Suprapubic skin (tissue), 4 donors: ENCODE measurements around the gene TRIO. TPM values are rescaled to one million over a fixed set of nuclear protein-coding genes. Genes with fewer than 3 reads are reported as not detected.

ENCODE experiments used
- DNase-seq, 2 donors: peaks; one replicate each; pipeline ENCODE4 v3.0.0-alpha.2; 2019; ENCODE audit warnings: low spot score in 2 of 2
- H3K27ac ChIP-seq: fragments of 200-600 bp; sonication (generic); one replicate; pipeline ENCODE4 v1.5.1; 2019
- H3K27me3 ChIP-seq: fragments of 200-600 bp; sonication (generic); one replicate; pipeline ENCODE4 v1.5.1; 2019
- H3K36me3 ChIP-seq: fragments of 200-600 bp; sonication (generic); one replicate; pipeline ENCODE4 v1.5.1; 2019
- H3K4me1 ChIP-seq: fragments of 200-600 bp; sonication (generic); one replicate; pipeline ENCODE4 v1.5.1; 2019
- H3K4me3 ChIP-seq: fragments of 200-600 bp; sonication (generic); one replicate; pipeline ENCODE4 v1.5.1; 2019; ENCODE audit warnings: mild to moderate bottlenecking
- H3K9me3 ChIP-seq: fragments of 200-600 bp; sonication (generic); one replicate; pipeline ENCODE4 v1.5.1; 2019
- CTCF ChIP-seq, 2 donors: fragments of 200-600 bp in 1 of 2; fragments of 450-650 bp in 1 of 2; sonication (generic) in 1 of 2; IDR thresholded peaks; one replicate each; pipeline ENCODE4 v1.5.1; 2016 to 2019; ENCODE audit warnings: antibody characterized with exemption in 2 of 2, mild to moderate bottlenecking in 1 of 2, moderate library complexity in 1 of 2
- EP300 ChIP-seq: sonication (generic); formaldehyde crosslinking; IDR thresholded peaks from one replicate; pipeline ENCODE4 v1.6.1; 2017; ENCODE audit warnings: antibody characterized with exemption
- POLR2A ChIP-seq, 2 donors: fragments of 450-650 bp; IDR thresholded peaks; one replicate each; pipeline ENCODE4 v1.6.1; 2017; ENCODE audit warnings: antibody characterized with exemption in 2 of 2, mild to moderate bottlenecking in 2 of 2, moderate library complexity in 2 of 2
- POLR2AphosphoS5 ChIP-seq, 3 donors: sonication (generic); formaldehyde crosslinking; IDR thresholded peaks; one replicate each; pipeline ENCODE4 v1.6.1; 2017; ENCODE audit warnings: antibody characterized with exemption in 3 of 3
- WGBS: methylation state at CpG from one replicate; pipeline ENCODE4 v1.1.5; 2018; 5-methylcytosine and 5-hydroxymethylcytosine counted together
- total RNA-seq, 4 donors: library from RNA; depleted of rRNA; stranded (reverse); fragments of >200 nt; gene quantifications; one replicate each; pipeline ENCODE4 v1.1.0, GENCODE V29; 2016

The TRIO gene
- total RNA-seq, 4 donors from 2014 or later: 62.7 to 159 (median 70.4) TPM

GRCh38 chr5:14417792-14418765 lies 274.9 kb downstream of the TRIO start:
- H3K27ac ChIP-seq: no peak overlapping the region

GRCh38 chr5:14419686-14420085 lies 276.5 kb downstream of the TRIO start:
- peaks cover 66% of the 10 kb centered on the region for H3K36me3 ChIP-seq
- WGBS: 98% methylated on average over 12 of the region's 12 CpGs

More at GRCh38 chr5:14417792-14418765, 274.9 kb downstream of the TRIO start:
- no peak overlapping the region for H3K4me3 ChIP-seq
- peaks cover 3% of the 10 kb centered on the region for H3K4me1 ChIP-seq
- WGBS: 89% methylated on average over 17 of the region's 17 CpGs
- H3K27me3 ChIP-seq: no peaks in the 10 kb centered on the region
- H3K36me3 ChIP-seq: peaks cover 75% of the 10 kb centered on the region
- no peak for TF ChIP-seq EP300
- TF ChIP-seq CTCF (IDR thresholded peaks at IDR 0.05): no peak
- no peak for TF ChIP-seq POLR2AphosphoS5 (IDR thresholded peaks at IDR 0.05)
- no peak for TF ChIP-seq POLR2A (IDR thresholded peaks at IDR 0.05)
- DNase-seq: no peak
- no peaks in the 10 kb centered on the region for H3K9me3 ChIP-seq

DNA sequence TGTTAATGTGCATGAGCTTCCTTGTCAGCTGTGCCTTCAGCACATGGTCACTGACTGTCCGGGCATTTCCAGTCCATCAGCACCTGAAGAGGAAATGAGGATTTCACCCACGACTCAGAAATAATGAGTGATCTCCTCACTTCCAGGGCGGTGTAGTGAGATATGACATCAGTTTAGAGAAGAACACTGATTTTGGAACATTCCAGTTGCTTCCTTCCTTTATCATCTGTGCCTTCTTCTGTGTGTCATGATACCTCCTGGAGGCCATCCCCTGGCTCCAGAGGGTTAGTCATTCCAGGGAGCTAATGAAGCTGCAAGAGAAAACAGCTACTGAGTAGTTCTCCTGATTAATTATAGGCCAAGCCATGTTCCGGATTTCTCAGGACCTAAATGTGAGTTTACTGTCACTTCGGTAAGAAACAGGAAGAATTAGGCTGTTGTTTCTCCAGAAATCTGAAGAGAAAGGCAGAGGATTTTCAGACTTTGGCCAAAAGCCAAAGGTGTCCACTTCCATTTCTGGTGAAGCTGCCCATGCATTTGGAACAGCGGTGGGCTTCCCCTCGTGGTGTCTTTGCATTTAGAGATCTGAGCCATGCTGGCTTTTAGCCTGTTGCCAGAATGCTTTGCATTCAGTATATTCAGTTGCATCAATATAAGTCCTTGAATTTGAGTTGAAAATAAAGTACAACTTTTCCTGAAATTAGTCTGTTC lies 277.1 kb downstream of the TRIO start:
- TF ChIP-seq CTCF (IDR thresholded peaks at IDR 0.05): no peak
- TF ChIP-seq POLR2AphosphoS5 (IDR thresholded peaks at IDR 0.05): no peak
- TF ChIP-seq EP300: no peak
- TF ChIP-seq POLR2A (IDR thresholded peaks at IDR 0.05): no peak
- Histone ChIP-seq H3K27me3 (no peaks in the 10 kb centered on the region), H3K27ac (no peak overlapping the region), H3K9me3 (no peaks in the 10 kb centered on the region), H3K36me3 (peaks cover 60% of the 10 kb centered on the region), H3K4me3 (no peak overlapping the region), H3K4me1 (peaks cover 3% of the 10 kb centered on the region)
- no peak for DNase-seq
- WGBS: 84% methylated on average over 7 of the region's 7 CpGs

More at GRCh38 chr5:14419686-14420085, 276.5 kb downstream of the TRIO start:
- H3K27ac ChIP-seq: no peak overlapping the region
- H3K4me1 ChIP-seq: peaks cover 3% of the 10 kb centered on the region
- TF ChIP-seq CTCF (IDR thresholded peaks at IDR 0.05) (no peak), EP300 (no peak), POLR2A (IDR thresholded peaks at IDR 0.05) (no peak), POLR2AphosphoS5 (IDR thresholded peaks at IDR 0.05) (no peak)
- no peaks in the 10 kb centered on the region for H3K27me3 ChIP-seq
- no peak overlapping the region for H3K4me3 ChIP-seq
- DNase-seq: no peak
- no peaks in the 10 kb centered on the region for H3K9me3 ChIP-seq

GRCh38 chr5:14421851-14422250 lies 278.7 kb downstream of the TRIO start:
- Histone ChIP-seq H3K27me3 (no peaks in the 10 kb centered on the region), H3K4me1 (peaks cover 3% of the 10 kb centered on the region), H3K36me3 (peaks cover 55% of the 10 kb centered on the region), H3K9me3 (no peaks in the 10 kb centered on the region), H3K4me3 (no peak overlapping the region), H3K27ac (no peak overlapping the region)
- TF ChIP-seq POLR2AphosphoS5 (IDR thresholded peaks at IDR 0.05): no peak
- no peak for TF ChIP-seq EP300
- no peak for TF ChIP-seq POLR2A (IDR thresholded peaks at IDR 0.05)
- TF ChIP-seq CTCF (IDR thresholded peaks at IDR 0.05): no peak
- 75% methylated on average over 8 of the region's 8 CpGs for WGBS
- no peak for DNase-seq
